HFF-Myc (cell line): ENCODE results near the gene NELFE.
"Not testable (repeated sequence)": the region's sequence is repeated elsewhere in the genome, so short reads cannot be mapped to it uniquely, and the experiment has no call there.

Experiments
- DNase-seq: peaks from one replicate; pipeline ENCODE4 v3.0.0-alpha.2; 2011; ENCODE audit warnings: low read depth; ENCODE audit errors: extremely low read depth
- H3K4me3 ChIP-seq: replicated peaks from 2 replicates; pipeline ENCODE4 v1.5.1; 2011; ENCODE audit warnings: low read depth, mild to moderate bottlenecking, control low read depth, low read length
- TF ChIP-seq, protein P1 (sequence below): IDR thresholded peaks from 2 replicates; pipeline ENCODE4 v1.5.1; 2012; ENCODE audit warnings: mild to moderate bottlenecking, low read depth, low read length, control low read depth; ENCODE audit errors: missing control alignments

NELFE gene

DNA sequence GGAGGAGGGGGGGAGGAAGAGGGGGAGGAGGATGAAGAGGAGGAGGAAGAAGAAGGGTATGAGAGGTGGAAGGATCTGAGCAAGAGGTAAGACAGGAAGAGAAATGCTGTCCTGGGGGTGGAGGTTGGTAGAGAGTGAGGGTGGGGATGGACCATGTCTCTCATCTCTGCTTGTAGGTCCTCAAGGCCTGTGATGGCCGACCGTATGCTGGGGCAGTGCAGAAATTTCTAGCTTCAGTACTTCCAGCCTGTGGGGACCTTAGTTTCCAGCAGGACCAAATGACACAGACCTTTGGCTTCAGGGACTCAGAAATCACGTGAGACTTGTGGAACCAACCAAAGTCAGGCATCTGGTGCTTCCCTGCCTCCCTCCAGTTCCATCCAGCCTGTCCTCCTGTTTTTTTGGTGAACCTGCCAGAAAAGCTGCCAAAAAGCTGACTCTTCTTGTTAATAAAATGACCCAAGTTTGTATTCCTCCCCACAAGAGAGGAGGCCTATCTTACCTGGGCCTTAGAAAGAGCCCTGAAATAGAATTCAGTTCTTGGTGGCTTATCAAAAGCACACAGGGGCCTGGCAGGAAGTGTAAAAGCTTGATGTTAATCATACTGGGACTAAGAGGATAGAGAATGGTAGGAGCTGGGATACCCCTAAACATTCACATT lies 20.6 kb upstream of the NELFE start:
- DNase-seq = no peak
- TF ChIP-seq, protein P1, sequence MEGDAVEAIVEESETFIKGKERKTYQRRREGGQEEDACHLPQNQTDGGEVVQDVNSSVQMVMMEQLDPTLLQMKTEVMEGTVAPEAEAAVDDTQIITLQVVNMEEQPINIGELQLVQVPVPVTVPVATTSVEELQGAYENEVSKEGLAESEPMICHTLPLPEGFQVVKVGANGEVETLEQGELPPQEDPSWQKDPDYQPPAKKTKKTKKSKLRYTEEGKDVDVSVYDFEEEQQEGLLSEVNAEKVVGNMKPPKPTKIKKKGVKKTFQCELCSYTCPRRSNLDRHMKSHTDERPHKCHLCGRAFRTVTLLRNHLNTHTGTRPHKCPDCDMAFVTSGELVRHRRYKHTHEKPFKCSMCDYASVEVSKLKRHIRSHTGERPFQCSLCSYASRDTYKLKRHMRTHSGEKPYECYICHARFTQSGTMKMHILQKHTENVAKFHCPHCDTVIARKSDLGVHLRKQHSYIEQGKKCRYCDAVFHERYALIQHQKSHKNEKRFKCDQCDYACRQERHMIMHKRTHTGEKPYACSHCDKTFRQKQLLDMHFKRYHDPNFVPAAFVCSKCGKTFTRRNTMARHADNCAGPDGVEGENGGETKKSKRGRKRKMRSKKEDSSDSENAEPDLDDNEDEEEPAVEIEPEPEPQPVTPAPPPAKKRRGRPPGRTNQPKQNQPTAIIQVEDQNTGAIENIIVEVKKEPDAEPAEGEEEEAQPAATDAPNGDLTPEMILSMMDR = no peak
- no peak overlapping the region for H3K4me3 ChIP-seq

DNA sequence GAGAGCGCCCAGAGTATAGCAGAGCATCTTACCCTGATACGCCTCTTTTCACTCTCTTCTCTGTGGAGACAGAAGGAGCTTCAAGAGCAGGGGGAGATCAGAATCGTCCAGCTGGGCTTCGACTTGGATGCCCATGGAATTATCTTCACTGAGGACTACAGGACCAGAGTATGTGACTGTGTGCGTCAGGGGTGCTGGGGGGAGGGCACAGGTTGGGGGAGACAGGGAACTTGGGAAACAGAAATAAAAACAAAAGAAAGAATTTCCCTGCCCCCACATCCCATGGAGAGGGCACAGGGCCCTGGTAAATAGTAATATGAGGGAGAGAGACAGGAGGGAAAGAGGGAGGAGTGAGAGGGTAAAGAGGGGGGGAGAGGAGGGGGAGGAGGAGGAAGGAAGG lies 20.1 kb upstream of the NELFE start:
- H3K4me3 ChIP-seq = no peak overlapping the region
- TF ChIP-seq, protein P1 = no peak
- no peak for DNase-seq

DNA sequence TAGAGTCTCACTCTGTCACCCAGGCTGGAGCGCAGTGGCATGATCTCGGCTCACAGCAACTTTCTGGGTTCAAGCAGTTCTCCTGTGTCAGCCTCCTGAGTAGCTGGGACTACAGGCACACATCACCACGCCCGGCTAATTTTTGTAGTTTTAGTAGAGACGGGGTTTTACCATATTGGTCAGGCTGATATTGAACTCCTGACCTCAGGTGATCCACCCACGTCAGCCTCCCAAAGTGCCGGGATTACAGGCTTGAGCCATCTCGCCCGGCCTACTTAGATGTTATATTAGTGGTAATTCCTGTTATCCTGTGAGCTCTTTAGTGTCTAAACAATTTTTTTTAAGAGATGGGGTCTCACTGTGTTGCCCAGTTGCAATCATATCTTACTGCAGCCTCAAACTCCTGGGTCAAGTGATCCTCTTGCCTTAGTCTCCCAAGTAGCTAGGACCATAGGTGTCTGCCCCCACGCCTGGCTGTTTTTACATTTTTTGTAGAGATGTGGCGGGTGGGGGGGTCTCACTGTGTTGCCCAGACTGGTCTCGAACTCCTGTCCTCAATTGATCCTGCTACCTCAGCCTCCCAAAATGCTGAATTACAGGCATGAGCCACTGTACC lies 19.2 kb upstream of the NELFE start:
- TF ChIP-seq, protein P1 = no peak

DNA sequence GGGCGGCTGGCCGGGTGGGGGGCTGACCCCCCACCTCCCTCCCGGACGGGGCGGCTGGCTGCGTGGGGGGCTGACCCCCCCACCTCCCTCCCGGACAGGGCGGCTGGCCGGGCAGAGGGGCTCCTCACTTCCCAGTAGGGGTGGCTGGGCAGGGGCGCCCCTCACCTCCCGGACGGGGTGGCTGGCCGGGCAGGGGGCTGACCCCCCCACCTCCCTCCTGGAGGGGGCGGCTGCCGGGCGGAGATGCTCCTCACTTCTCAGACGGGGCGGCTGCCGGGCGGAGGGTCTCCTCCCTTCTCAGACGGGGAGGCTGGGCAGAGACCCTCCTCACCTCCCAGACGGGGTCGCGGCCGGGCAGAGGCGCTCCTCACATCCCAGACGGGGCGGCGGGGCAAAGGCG lies 17.3 kb upstream of the NELFE start:
- not testable (repeated sequence) for DNase-seq

More for the DNA sequence above, 19.2 kb upstream of the NELFE start:
- no peak overlapping the region for H3K4me3 ChIP-seq
- no peak for DNase-seq

DNA sequence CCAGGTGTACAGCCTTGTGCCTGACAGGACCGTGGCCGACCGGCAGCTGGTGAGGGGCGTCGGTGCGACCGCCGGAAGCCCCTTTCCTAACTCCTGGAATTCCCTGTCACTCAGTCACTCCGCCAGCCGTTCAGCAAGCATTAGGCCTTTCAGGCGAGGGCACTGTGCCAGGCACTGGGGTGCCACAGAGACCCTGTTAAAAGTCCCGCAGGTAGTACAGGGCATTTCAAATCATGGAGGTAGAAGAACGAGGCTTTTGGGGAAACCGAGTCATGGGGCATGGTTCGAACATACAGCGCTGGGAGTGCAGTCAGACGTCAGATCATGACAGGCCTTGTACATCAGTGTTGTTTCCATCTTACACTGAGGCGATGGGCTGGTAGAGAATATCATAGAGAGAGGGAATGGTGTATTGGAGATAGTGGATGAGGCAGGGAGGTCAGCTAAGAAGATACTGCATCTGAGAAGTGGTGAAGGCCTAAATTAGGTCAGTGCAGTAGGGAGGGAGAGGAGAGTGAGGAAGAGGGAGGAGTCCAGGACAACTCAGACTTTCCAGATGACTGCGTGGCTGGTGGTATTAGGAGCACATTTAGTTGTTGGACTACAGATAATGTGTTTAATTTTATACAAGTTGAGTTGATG lies 14.1 kb upstream of the NELFE start:
- DNase-seq = no peak
- peak overlapping the region; percentile 75 for H3K4me3 ChIP-seq
- TF ChIP-seq, protein P1 = no peak

More for the DNA sequence above, 17.3 kb upstream of the NELFE start:
- not testable (repeated sequence) for H3K4me3 ChIP-seq

DNA sequence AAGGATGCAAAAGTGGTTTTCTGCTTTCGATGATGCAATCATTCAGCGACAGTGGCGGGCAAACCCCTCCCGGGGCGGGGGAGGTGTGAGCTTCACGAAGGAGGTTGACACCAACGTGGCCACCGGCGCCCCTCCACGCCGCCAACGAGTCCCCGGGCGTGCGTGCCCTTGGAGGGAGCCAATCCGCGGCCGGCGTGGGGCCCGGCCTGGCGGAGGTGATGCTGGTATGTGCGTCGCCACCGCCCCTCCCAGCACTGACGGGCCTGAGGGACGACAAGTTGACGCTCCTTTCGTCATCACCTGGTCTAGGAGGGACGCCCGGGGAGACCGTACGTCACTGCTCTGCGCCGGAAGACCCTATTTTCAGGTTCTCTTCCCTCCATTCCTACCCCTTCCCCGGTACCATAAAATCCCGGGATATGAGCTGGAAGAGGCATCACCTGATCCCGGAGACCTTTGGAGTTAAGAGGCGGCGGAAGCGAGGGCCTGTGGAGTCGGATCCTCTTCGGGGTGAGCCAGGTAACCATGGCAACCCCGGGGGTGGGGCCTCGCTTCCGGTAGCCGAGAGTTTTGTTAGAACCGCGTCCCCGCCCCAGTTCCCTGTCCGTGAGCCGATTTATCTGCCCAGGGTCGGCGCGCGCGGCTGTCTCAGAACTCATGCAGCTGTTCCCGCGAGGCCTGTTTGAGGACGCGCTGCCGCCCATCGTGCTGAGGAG lies 13.4 kb upstream of the NELFE start, which contains the start of gene DXO:
TSS of gene DXO (minus strand) at position 146 of the 716 bp plus-strand sequence. CDS start 463 bp downstream, outside the sequence.
- H3K4me3 ChIP-seq = peak within 1 kb of the TSS; percentile 75
- TF ChIP-seq, protein P1 = no peak
- DNase-seq = peak; percentile 94
